GM19238 (cell line): Measurements from ENCODE around the gene ARVCF.

Experiments used
- DNase-seq: peaks from one replicate; pipeline ENCODE4 v3.0.0; 2011; ENCODE audit warnings: low spot score; ENCODE audit not compliant: insufficient read length

ARVCF gene

DNA sequence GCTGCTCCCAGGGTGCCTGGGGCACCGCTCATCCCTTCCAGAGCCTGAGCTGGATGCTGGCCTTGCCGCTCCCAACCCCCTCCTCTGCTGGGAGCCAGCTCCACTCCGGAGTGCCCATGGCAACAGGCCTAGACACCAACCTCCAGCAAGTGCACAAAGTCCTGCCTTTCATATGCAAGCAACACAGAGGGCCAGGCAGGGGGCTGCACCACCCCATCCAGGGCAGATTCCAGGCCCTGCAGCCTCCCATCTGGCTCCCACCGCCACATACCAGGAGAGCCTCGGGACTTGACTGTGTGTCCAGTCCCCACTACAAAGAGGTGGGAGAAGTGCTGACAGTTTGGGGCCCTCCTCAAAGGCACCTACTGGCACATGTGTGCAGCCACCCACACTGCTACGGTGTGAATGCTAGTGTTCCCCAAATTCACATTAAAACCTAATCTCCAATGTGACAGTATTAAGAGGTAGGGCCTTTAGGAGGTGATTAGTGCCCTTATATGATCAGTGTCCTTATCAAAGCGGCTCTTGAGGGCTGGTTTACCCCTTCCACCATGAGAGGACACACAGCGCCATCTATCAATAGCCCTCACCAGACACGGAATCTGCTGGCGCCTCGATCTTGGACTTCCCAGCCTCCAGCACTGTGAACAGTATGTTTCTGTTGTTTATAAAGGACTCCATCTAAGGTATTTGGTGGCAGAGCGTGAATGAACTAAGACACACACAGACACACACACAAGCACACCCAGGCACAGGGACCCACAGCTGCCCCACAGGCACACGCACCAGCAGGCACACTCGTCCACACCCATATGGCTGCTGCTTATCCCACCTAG is 16.2 kb downstream of the ARVCF start:
- DNase-seq, result no peak

DNA sequence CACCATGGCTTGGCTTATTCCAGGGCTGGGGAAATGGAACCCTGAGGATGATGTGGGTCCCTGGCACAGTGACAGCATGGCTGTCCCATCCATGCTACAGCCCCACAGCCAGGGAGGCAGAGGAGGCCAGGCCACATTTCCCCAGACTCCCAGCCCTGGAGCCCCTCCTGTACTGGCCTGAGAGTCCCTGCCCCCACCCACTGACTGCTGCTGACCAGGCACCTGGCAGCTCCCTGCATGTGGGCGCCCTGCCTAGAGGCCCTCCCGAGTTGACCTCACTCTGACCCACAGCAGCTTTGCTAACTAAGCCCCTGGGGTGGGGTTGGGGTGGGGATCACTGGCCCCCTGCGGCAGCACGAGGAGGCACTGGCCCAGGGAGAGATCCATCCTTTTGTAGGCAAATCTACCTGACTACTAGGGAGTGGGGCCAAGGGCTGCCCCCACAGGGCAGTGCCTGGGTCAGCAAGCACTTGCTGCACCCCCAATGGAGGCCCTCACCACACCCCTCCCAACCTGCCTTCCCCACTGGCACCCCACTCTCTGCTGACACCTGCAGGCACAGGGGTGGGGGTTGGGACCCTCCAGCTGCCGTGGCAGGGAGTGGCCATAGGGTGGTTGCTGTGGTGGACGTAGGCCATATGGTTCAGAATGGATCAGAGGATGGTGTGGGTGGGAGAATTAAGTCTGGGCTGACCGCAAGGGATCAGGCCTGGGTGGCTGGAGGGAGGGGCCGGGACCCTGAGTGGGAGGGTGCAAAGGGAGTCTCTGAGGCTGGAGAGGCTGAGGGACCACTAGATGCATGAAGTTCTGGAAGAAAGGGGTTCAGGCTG is 17.4 kb downstream of the ARVCF start:
- DNase-seq, result no peak

DNA sequence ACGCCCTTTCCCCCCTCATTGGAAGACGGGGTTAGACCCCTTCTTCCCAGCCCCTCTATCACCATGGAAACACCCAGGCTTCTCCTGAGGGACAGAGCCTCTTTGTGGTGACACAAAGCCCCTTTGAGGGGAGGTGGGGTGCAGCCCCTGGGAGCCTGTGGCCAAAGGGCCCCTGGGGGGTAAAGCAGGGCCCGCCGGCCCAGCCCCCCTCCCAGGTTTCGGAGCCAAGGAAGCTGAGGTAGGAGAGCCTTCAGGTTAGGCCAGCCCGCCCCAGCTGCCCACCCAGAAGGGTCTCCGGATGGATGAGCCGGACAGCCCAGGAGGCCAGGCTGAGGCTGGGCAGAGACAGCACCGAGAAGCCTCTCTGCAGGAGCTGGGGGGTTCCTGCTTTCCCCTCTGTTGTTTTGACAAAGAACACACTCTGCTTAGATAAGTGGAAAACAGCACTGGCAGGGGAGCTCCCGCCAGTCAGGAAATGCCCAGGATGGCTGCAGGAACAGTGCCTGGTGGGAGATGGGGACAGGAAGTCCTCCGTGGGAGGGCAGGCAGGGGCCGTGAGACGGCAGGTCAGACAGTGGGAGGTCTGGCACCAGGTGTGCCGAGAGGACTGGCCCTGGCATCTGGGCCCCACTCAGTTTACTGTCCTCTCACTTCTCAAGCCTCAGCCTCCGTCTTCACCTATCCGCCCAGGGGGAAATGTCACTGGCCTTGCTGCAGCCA is 18.2 kb downstream of the ARVCF start:
- no peak for DNase-seq

DNA sequence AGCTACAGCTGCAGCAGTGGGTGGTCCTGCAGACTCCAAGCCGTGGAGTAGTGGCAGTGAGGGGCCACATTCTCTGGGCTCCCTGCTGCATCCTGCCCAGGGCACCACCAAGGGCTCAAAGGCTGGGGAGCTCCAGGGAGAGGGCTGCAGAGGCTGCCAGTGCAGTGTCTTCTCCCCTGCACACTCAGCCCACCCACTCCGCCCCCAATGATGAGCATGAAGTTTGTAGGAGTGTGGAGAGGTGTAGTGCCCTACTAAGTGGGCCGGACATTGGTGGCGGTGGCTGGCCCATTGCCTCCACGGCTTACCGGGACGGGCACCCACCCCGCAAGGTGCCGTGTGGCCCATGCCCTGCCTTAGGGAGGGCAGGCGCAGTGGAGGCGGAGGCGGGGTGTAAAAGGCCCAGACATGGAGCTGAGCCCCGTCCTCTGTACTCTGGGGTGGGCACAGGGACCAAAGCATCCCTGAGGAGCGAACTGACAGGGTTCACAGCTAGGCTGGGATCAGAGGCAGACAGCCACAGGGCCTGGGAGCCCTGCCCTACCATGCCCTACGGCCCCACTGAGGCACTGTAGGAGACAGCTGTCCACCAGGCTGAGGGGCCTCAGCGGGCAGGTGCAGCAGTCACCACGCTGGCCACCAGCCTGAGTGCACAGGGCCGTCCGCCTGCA is 18.9 kb downstream of the ARVCF start:
- DNase-seq, result no peak

DNA sequence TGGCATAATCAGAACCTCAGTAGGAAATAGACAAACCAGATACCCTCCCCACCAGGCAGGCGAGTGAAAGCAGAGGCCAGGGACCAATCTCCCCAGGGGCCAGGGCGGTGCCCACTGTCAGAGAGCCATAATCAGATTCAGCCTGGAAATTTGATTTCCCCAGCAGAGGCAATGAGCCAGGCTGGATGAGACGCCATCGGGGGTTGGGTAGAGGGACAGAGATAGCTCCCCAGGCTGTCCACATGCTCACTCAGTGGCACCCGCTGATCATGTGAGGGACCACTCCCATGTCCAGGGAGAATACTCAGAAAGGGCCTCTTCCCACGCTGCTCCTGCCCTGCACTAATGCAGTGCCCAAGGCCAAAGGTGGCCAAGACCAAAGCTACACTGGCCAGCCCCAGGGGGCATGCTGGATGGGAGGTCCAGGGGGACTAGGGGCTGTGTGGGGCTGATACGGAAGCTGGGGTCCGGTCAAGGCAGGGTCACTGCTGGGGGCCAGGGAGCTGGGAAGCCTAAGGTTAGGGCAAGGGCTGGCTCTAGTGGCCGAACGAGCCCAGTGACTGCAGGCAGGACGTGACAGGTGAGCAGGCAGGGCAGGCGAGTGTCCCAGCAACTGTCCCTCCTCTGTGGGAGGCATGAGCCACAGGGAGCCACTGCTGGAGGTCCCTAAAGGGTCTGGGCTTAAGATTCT is 19.8 kb downstream of the ARVCF start:
- DNase-seq, result no peak

DNA sequence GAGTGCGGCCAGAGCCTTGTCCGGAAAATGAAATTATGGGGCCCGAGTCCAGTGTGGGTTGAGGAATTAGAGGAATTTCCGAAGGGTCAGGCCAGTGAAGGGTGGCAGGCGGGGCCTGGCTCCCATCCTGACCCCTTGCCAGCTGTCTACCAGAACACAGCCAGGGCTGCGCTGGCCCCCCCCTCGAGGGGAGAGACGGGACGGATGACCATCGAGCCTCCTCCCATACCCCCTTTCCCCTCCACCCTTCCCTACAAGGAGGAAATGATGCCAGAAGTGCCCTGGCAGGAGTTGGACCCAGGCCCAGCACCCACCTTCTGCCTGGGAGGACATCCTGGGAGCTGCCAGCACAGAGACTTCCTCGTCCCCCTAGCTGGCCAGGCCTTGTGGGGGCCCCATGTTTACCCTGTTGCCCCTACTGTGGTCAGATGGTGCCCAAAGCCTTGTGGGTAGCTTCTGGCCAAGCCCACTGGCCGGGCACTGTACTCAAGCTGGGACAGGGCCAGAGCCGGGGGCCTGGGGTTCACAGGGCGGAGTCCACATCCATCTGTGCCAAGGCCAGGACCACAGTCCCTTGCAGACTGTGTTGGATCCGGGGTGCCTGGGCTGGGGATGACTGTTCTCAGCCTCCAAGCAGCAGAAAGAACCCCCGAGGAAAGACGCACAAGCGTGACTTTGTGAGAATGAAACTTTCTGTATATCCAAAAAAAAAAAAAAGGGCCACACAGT is 20.8 kb downstream of the ARVCF start:
- DNase-seq, result no peak

DNA sequence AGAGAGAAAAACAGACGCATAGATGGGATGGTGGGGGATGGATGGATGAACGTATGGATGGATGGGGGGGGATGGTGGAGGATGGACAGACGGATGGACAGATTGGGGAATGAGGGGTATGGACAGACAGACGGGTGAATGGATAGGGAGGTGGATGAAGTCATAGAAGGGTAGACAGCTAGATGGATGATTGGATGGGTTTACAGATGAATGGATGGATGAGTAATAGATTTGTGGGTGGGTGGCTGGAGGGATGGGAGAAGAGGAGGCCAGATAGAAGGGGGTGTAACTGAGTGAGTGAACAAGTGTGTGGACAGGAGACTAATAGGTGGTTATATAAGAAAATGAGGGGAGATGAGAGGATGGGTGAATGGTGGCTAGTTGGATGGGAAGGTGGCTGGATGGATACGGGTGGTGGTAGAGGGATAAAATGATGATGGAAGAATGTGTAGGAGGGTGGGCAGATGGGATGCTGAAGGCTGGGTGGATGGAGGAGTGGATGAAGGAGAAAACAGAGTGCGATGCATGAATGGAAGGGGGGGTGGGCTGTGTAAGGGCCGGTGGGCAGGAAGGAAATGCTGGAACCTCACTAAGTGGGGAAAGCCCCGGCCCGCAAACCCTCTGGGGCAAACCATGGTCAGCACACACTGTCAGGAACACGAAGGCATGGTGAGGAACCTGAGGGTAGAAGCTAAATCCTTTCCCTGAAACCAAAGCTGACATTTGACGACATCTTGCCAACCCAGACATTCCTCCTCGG is 21.6 kb downstream of the ARVCF start:
- DNase-seq, result no peak

DNA sequence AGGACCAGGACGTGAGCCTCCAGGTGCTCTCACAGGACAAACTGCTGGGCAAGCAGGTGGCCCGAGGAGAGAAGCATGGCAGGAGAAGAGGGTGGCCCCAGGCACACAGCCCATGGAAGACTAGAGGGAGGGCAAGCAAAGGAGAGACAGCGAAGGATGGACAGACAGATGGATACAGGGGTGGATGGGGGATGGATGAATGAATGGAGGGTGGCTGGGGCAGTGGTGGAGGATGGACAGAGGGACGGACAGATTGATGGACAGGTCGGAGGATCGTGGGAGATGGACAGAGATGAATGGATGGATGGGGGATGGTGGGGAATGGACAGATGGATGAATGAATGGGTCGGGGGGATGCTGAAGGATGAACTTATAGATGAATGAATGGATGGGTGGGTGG is 22.7 kb downstream of the ARVCF start:
- DNase-seq, result no peak

DNA sequence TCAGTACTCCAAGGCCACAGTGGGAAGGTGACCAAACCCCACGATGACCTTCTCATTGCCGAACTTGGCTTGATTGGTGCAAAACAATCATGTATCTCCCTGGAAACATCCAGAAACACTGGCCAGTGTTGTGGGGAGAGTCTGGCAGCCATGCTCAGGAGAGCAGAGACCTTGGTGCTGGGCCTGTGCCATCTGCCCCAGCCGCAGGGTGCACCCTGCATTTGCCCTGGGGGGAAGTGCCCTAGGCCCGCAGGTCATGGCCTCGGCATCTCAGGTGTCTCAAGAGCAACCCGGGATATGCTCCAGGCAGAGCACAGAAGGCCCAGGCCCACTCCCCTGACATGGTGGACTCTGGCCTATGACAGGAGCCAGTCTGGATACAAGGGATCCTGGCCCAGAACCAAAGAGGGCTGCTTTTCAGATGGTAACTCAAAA is 23.7 kb downstream of the ARVCF start:
- DNase-seq, result no peak

DNA sequence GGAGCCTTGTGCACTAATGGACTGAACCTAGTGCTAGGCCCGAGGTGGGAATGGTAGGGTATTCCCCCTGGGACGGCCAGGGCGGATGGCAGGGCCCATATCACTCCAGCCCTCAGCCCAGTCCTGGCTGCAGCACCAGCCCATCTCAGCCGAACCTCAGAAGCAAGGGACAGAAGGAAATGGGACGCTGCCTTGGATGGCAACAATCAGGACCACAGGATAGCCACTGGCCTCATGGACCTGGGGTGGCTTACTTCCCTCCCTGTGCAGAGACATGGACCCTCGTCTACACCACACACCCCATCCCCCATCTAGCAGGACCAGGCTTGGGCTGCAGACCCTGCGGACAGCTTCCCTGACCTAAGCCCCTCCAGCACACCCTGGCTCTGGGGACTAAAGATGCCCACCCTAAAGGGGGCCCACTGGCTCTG is 24.1 kb downstream of the ARVCF start:
- DNase-seq, result no peak

DNA sequence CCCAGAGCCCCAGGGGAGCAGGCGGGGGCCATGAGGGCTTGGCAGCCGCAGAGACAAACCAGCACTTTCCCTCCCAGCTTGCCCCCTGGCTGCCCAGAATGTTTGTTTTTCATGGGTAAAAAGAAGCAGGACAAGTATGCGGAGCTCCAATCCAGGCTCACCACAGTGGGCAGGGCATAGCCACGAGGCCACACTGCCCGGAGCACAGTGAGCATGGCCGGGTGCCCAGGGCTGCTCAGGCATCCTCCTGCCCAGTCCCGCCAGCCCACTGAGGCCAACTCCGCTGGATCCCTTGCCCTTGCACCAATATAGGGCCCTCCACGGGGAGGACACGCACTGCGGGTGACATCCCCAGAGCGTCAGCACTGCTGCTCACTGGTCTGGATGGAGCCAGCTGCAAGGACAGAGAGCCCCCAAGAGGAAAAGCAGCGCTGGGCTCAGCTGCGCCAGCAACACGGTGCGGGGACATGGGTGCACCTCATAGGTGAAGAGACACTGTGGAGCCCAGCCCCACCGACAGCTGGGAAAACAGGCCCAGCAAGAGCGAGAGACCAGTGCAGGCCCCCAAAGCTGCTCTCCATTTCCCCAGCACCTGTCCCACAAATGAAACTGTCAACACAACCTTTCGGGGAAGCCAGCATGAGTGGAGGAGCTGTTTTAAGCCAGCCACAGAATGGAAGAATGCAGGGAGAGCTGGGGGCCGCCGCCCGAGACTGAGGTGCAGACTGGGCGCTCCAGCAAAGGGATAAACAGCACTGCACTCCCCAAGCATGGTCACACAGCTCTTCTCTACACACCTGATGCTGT is 24.8 kb downstream of the ARVCF start:
- DNase-seq, result no peak

DNA sequence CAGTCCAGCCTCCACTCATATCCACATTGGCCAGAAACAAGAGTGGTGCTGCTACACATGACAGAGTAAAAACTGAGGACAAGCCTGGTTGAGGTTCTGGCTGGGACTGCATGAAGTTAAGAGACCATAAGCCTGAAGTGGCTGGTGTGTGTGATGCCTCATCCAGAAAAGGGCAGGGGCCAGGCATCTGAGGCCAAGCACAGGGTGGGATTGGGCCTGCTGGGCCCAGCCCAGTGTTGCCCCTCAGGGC is 25.3 kb downstream of the ARVCF start:
- no peak for DNase-seq

DNA sequence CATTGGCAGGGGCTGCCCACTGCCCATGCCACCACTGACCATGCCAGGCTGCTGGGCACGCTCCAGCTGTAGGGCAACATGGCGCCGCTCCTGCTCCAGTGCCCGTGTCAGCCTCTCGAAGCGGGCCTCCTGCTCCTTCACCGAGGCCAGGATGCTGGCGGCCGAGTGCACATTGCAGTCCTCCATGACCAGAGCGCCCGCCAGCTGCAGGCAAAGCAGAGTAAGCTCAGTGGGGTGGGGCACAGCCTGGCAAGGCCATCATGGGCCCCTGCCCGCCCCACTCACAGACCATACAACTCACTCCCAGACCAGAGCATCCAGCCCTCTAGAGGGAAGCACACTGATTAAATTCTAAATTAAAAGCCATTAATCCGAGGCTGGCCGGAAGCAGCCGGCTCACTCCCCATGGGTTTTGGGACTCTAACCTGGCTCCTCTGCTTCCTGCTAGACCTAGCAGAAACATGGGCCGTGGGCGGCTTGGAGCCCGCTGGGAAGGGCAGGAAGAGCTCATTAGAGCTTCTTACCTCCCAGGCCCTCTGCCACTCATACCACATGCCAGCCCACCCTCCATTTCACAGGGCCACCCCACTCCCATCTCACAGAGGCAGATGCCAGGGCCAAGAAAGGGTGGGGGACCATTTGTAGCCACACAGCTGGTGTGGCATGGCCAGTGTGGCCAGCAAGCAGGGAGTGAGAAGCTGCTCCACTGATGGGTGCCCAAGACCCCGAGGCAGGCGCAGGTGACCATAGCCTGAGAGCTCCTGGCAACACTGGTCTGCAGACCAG is 25.8 kb downstream of the ARVCF start:
- no peak for DNase-seq

DNA sequence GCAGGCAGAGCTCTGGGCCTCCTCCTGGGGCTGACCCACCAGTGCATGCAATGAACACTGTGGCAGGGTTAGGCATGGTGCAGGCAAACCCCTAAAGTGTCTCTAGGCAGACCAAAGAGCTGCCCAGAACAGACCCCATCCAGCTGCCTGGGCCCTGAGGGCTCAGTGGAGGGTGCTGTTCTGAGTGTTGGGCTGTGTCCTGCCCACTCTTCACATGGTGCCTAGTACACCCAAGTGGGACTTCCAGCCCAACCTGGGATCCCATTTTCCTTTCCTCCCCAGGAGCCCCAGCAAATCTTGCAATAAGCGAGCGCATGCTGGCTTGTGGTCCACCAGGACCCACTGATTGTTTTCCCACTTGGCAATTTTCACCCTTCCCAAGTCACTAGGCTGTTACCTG is 26.4 kb downstream of the ARVCF start:
- DNase-seq, result no peak

DNA sequence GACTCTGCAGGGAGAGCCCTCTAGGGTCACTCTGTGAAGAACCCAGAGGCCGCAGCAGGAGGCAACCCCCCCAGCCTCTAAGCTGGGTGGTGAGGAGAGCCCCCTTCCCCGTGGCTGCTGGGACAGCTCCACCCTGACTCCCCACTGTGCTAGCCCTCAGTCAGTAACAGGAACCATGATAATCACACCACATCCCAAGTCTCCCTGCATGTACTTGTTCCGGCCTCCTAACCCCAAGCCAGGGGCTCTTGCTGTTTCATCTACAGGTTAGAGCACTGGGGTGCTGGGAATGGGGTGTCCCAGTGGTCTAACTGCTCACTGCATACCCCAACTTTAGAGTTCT is 26.9 kb downstream of the ARVCF start:
- DNase-seq, result no peak

DNA sequence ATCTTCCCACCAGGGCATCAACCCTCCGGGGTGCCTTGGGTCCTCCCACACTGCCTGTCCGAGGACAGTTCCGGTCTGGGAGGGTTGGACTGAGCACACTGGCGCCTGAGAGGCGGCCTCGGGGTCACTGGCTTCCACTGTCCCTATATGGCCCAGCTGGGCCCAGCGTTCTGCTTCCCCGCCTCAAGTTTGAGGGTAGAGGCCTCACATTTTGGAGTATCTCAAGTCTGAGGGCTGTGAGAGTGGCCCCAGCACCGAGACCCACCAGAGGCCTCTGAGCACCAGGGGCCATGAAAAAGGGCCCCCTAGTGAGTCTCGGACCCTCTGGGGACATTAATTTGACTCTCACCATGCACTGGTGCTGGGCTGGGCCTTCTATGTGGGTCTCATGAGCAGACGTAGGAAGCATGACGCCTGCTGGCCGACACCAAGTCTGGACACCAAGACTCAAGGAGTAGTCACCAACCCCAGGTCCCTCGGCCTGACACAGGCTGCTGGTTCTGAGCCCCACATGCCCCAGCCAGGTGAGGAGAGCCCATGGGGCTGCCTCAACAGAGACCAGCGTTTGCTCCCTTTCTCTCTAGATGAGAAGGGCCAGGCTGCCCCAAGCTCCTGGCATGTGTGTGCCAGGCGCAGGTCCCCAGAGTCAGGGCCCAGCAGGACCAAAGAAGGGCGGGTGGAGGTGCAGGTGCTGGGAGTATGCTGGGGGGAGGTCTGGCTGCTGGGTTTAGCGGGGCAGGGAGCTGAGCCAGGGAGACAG is 27.5 kb downstream of the ARVCF start:
- no peak for DNase-seq

DNA sequence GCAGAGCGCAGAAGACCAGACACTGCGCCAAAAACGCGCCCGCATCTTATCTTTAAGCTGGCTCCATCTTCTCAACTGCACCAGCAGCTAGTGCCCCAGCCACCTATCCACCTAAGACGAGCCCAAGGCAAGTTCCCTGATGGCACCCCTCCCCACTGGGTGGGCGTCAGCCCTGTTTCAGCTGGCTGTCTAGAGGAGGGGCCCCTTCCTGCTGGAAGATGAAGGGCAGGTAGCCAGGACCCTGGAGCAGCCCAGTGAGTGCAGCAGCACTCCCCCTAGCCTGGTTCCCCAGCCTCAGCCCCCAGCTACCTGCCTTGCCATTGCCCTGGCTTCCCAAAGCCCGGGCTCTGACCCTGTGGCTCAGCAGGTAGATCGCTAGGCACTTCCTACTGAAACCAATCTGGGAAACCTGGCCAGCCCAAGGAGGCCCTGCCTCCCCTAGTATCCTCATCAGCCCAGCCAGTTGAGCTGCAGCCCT is 28.3 kb downstream of the ARVCF start:
- no peak for DNase-seq
